CD4-positive, alpha-beta T cell (primary cell): ENCODE measurements around the gene SLC13A3. TPM values are rescaled to one million over a fixed set of nuclear protein-coding genes. Genes with fewer than 3 reads are reported as not detected.

Experiments used
- ATAC-seq: fragments of 200-7000 bp; cut with Tn5 transposase; one replicate; pipeline ENCODE4 v1.10.0; 2022; ENCODE audit warnings: mild to moderate bottlenecking; ENCODE audit not compliant: poor library complexity
- CTCF ChIA-PET: fragments of 350-600 bp; sonication (Branson Sonifier 250); formaldehyde crosslinking; loops from one replicate; lab custom pipeline; 2021; ENCODE audit warnings: antibody characterized with exemption, inconsistent platforms; lab: Charles Lee
- POLR2A ChIA-PET: fragments of 350-600 bp; sonication (Branson Sonifier 250); formaldehyde crosslinking; loops from one replicate; lab custom pipeline; 2021; ENCODE audit warnings: antibody characterized with exemption, inconsistent platforms; lab: Charles Lee
- DNase-seq, 14 experiments: peaks; one replicate each; pipeline ENCODE4 v3.0.0-alpha.2; 2013 to 2020; ENCODE audit warnings: mixed read lengths in 2 of 14
- H3K27ac ChIP-seq, 2 donors: one replicate each; pipeline versions ENCODE4 v1.5.1 to v1.7.0; 2013; ENCODE audit warnings: low read length in 2 of 2, low read depth in 1 of 2, mild to moderate bottlenecking in 1 of 2
- H3K27me3 ChIP-seq, 2 experiments: 1 replicate in 1 of 2; 2 replicates in 1 of 2; pipeline versions ENCODE4 v1.6.1 to v1.7.0; 2013; ENCODE audit warnings: low read length in 2 of 2, control low read depth in 1 of 2, mild to moderate bottlenecking in 1 of 2, moderate library complexity in 1 of 2; ENCODE audit not compliant: insufficient read depth in 2 of 2, control insufficient read depth in 1 of 2
- H3K36me3 ChIP-seq: one replicate; pipeline ENCODE4 v1.6.1; 2013; ENCODE audit warnings: low read length, control low read depth; ENCODE audit not compliant: insufficient read depth
- H3K4me1 ChIP-seq: one replicate; pipeline ENCODE4 v1.6.1; 2013; ENCODE audit warnings: low read length, control low read depth; ENCODE audit not compliant: insufficient read depth
- H3K4me3 ChIP-seq: one replicate; pipeline ENCODE4 v1.5.1; 2013; ENCODE audit warnings: mild to moderate bottlenecking, low read length, moderate library complexity
- H3K9me3 ChIP-seq, 2 experiments: 1 replicate in 1 of 2; 2 replicates in 1 of 2; pipeline versions ENCODE4 v1.6.1 to v1.7.0; 2013; ENCODE audit warnings: low read length in 2 of 2, mild to moderate bottlenecking in 2 of 2, control low read depth in 1 of 2, moderate library complexity in 1 of 2; ENCODE audit not compliant: control insufficient read depth in 1 of 2, insufficient read depth in 1 of 2
- H3K27ac Mint-ChIP-seq: one replicate; pipeline ENCODE4 v1.8.0; 2020; ENCODE audit warnings: mixed read lengths
- H3K27me3 Mint-ChIP-seq: one replicate; pipeline ENCODE4 v1.8.0; 2021; ENCODE audit warnings: mixed read lengths
- H3K36me3 Mint-ChIP-seq: one replicate; pipeline ENCODE4 v1.8.0; 2021; ENCODE audit warnings: low read depth, mixed read lengths
- H3K4me1 Mint-ChIP-seq: one replicate; pipeline ENCODE4 v1.8.0; 2021; ENCODE audit warnings: low read depth, mixed read lengths
- H3K4me3 Mint-ChIP-seq: one replicate; pipeline ENCODE4 v1.8.0; 2020; ENCODE audit warnings: mild to moderate bottlenecking, mixed read lengths
- H3K9me3 Mint-ChIP-seq: one replicate; pipeline ENCODE4 v1.8.0; 2020; ENCODE audit warnings: mixed read lengths
- CTCF ChIP-seq: fragments of 200-600 bp; IDR thresholded peaks from one replicate; pipeline ENCODE4 v1.8.0; 2022; ENCODE audit warnings: antibody characterized with exemption, mild to moderate bottlenecking
- intact Hi-C, 2 experiments: fragments of 100-400 bp; cut with DNase I in 1 of 2; cut with micrococcal nuclease in 1 of 2; formaldehyde crosslinking; loops; one replicate each; pipeline versions ENCODE4 v1.15.1 to v1.9.0; 2023 to 2025; cut with DNase I, micrococcal nuclease
- polyA plus RNA-seq, 2 donors: library from polyadenylated mRNA; unstranded; fragments of 120-200 nt; gene quantifications; one replicate each; pipeline ENCODE4 v1.2.1, GENCODE V29; 2013
- total RNA-seq, 174 experiments: library from RNA in 2 of 174; stranded (reverse) in 2 of 174; gene quantifications; one replicate each; pipeline ENCODE4 v1.2.3 and lab custom pipeline; 2021 to 2026

SLC13A3 gene, protein sequence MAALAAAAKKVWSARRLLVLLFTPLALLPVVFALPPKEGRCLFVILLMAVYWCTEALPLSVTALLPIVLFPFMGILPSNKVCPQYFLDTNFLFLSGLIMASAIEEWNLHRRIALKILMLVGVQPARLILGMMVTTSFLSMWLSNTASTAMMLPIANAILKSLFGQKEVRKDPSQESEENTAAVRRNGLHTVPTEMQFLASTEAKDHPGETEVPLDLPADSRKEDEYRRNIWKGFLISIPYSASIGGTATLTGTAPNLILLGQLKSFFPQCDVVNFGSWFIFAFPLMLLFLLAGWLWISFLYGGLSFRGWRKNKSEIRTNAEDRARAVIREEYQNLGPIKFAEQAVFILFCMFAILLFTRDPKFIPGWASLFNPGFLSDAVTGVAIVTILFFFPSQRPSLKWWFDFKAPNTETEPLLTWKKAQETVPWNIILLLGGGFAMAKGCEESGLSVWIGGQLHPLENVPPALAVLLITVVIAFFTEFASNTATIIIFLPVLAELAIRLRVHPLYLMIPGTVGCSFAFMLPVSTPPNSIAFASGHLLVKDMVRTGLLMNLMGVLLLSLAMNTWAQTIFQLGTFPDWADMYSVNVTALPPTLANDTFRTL
- under 1 TPM in 1 of 2 experiments, not detected in 1; 0.28 TPM for total RNA-seq
- 0.14 TPM for polyA plus RNA-seq (2013, experiment 1 of 2)
- polyA plus RNA-seq (2013, experiment 2 of 2), result 0.24 TPM
- total RNA-seq (lab: John Stamatoyannopoulos, UW), result 0 to 1.8 (median 0.28) reads per million in 172 experiments

GRCh38 chr20:46651091-46651962 is at the start of gene SLC13A3:
Gene SLC13A3 (minus strand): TSS chr20:46651459. CDS start chr20:46651421, 38 bp downstream.
- H3K27me3 Mint-ChIP-seq, result peaks cover 58% of the 10 kb centered on the region
- POLR2A ChIA-PET, result no interaction called here
- CTCF ChIA-PET, result no interaction called here
- intact Hi-C loops, result no loop called here
- Histone ChIP-seq H3K36me3 (no peaks in the 10 kb centered on the region), H3K27me3 (peaks cover 20 to 31% of the 10 kb centered on the region in 2 experiments), H3K4me3 (no peak within 1 kb of the TSS), H3K4me1 (no peaks in the 10 kb centered on the region), H3K9me3 (peaks cover 0 to 8% of the 10 kb centered on the region in 2 experiments), H3K27ac (no peak within 1 kb of the TSS)
- ATAC-seq (no peak), DNase-seq (no peak)
- no peak within 1 kb of the TSS for H3K27ac Mint-ChIP-seq
- no peaks in the 10 kb centered on the region for H3K36me3 Mint-ChIP-seq
- H3K4me3 Mint-ChIP-seq, result no peak within 1 kb of the TSS
- no peaks in the 10 kb centered on the region for H3K9me3 Mint-ChIP-seq
- TF ChIP-seq CTCF, result no peak
- H3K4me1 Mint-ChIP-seq, result no peaks in the 10 kb centered on the region

DNA sequence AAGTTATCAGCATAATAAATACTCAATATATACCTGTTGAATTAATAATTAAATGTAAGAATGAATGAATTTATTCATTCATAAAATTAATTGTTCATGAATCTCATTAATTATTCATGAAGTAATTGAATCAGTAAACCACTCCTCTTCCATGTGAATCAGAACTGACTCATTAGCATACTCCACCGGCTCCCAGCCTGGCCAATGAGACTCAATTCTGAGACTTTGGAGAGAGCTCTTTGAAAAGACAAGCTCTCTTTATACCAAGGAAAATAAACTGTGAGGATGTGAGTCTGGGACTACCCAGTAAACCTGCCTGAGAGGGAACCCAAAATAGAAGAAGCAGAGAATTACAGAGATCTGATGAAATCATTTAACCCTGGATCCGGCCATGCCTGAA is 49.8 kb upstream of the SLC13A3 start:
- Mint-ChIP-seq H3K9me3 (no peaks in the 10 kb centered on the region), H3K27ac (no peak overlapping the region), H3K36me3 (no peaks in the 10 kb centered on the region), H3K27me3 (peaks cover 51% of the 10 kb centered on the region), H3K4me1 (no peaks in the 10 kb centered on the region), H3K4me3 (no peak overlapping the region)
- POLR2A ChIA-PET, result no interaction called here
- no peak for TF ChIP-seq CTCF
- intact Hi-C loops, result no loop called here
- H3K4me1 ChIP-seq, result no peaks in the 10 kb centered on the region
- H3K4me3 ChIP-seq, result no peak overlapping the region
- H3K9me3 ChIP-seq, result peaks cover 0 to 1% of the 10 kb centered on the region in 2 experiments
- ATAC-seq (no peak), DNase-seq (no peak)
- H3K27ac ChIP-seq, result no peak overlapping the region
- no peaks in the 10 kb centered on the region for H3K36me3 ChIP-seq
- peaks cover 0 to 21% of the 10 kb centered on the region in 2 experiments for H3K27me3 ChIP-seq
- CTCF ChIA-PET, result no interaction called here

GRCh38 chr20:46700481-46700880 is 49.2 kb upstream of the SLC13A3 start:
- Mint-ChIP-seq H3K27me3 (peaks cover 49% of the 10 kb centered on the region), H3K4me1 (no peaks in the 10 kb centered on the region), H3K4me3 (no peak overlapping the region), H3K27ac (no peak overlapping the region), H3K9me3 (no peaks in the 10 kb centered on the region), H3K36me3 (no peaks in the 10 kb centered on the region)
- Histone ChIP-seq H3K27ac (no peak overlapping the region), H3K4me1 (no peaks in the 10 kb centered on the region), H3K27me3 (peaks cover 0 to 18% of the 10 kb centered on the region in 2 experiments), H3K36me3 (no peaks in the 10 kb centered on the region), H3K9me3 (no peaks in the 10 kb centered on the region), H3K4me3 (no peak overlapping the region)
- no peak for DNase-seq
- no peak for ATAC-seq
- CTCF ChIA-PET, result no interaction called here
- no peak for TF ChIP-seq CTCF
- POLR2A ChIA-PET, result no interaction called here
- intact Hi-C loops, result no loop called here
